ENCODE measurements around the gene AGTPBP1.
"Not testable (repeated sequence)": the region's sequence is repeated elsewhere in the genome, so short reads cannot be mapped to it uniquely, and the experiment has no call there.

The AGTPBP1 gene

GRCh38 chr9:85719411-85719810 is 22.3 kb downstream of the AGTPBP1 start:
- DNase-seq (ENCODE audit: low spot score) = not testable (repeated sequence)

DNA sequence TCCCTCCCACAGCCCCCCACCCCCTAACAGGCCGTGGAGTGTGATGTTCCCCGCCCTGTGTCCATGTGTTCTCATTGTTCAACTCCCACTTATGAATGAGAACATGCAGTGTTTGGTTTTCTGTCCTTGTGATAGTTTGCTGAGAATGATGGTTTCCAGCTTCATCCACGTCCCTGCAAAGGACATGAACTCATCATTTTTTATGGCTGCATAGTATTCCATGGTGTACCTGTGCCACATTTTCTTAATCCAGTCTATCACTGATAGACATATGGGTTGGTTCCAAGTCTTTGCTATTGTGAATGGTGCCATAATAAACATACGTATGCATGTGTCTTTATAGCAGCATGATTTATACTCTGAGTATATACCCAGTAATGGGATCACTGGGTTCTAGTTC is 23.9 kb downstream of the AGTPBP1 start:
- not testable (repeated sequence) for DNase-seq (ENCODE audit: low spot score)

- DNase-seq (ENCODE audit: low spot score) = no peak
These were observed 24.5 kb downstream of the AGTPBP1 start for GRCh38 chr9:85717220-85717619.

GRCh38 chr9:85716031-85716877 is 25.5 kb downstream of the AGTPBP1 start:
- no peak for DNase-seq (ENCODE audit: low spot score)

DNA sequence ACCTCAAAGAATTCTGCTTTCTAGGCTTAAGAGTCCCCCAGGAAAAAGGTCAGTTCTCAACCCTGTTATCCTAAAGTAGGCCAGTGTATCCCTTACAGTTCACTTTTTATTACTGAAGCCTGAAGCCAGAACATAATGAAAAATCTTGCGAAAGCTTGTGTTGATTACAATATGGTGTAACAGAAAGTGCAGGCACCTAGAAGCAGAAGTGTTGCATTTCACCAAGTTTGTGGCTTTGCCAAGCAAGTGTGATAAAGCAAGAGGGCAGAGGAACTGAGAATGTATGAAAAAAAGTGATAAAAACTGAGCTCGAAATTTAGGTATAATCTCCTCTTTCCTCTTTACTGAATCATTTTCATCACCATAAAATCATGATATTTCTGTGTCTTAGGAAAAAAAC is 26.2 kb downstream of the AGTPBP1 start:
- no peak for DNase-seq (ENCODE audit: low spot score)

DNA sequence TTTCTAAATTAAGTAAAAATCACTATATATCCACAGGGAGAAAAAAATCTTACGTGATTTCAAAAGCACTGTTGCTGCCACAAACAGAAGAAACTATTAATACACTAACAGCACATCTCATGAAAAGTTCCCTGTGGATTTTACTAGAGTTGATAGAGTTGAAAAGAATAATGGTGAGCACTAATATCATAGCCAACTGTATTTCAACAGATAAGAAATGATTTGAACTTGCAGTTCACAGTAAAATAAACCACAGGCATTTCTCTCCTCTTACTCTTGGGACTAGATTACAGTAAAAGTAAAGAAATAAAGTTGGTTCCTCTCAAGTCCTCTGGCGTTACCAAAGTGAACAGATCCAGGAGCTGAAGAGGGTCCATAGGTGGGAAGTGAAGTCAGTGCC is 27.9 kb downstream of the AGTPBP1 start:
- no peak for DNase-seq (ENCODE audit: low spot score)

GRCh38 chr9:85704744-85705143 is 37.0 kb downstream of the AGTPBP1 start:
- DNase-seq (ENCODE audit: low spot score) = no peak

DNA sequence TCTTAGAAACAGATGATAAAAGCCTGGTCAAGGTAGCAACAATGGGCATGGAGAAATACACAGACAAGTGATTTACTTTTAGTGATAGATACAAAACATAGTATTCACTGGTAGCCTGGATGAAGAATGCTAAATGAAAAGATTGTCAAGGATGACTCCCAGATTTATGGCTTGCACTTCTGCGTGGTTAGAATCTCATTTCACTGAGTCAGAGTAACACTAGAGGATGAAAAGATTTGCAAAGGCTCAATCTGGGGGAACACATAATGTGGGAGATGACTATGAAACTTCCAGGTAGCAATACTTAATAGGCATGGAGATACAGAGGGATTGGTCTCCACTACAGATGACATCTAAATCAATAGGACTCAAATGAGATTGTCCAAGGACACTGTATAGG is 38.4 kb downstream of the AGTPBP1 start:
- DNase-seq (ENCODE audit: low spot score) = no peak

- no peak for DNase-seq (ENCODE audit: low spot score)
These were observed 38.9 kb downstream of the AGTPBP1 start for GRCh38 chr9:85702726-85703289.

DNA sequence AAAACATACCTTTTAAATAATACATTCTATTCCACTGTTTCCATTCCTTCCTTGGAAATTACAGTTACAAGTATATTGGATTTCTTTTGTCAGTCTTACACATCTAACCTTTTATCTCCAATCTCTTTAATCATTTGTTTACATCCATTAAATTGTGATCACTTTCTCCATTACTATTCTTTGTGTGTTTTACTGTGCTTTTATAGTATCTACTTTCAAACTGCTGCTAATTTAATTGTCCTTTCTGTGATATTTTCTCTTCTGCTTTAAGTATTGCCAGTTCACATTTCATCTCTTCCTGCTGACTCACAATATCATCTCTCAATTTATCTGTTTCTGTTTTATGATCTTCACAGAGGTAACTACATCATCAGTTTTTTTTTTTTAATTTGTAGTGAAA is 39.6 kb downstream of the AGTPBP1 start:
- DNase-seq (ENCODE audit: low spot score) = no peak

GRCh38 chr9:85700330-85700729 is 41.4 kb downstream of the AGTPBP1 start:
- no peak for DNase-seq (ENCODE audit: low spot score)

- DNase-seq (ENCODE audit: low spot score) = no peak
These were observed 53.4 kb downstream of the AGTPBP1 start for GRCh38 chr9:85688361-85688760.

GRCh38 chr9:85685081-85685480 is 56.7 kb downstream of the AGTPBP1 start:
- DNase-seq (ENCODE audit: low spot score) = no peak

DNA sequence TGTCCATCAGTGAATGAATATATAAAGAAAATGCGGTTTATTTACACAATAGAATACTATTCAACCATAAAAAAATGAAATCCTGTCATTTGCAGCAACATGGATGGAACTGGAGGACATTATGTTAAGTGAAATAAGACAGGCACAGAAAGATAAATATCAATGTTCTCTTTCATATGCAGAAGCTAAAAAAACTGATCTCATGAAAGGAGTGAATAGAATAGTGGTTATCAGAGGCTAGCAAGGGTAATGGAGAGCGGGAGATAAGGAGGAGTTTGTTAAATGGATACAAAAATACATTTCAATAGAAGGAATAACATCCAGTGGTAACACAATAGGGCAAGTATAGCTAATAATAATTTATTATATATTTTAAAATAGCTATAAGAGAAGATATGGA is 65.0 kb downstream of the AGTPBP1 start:
- DNase-seq (ENCODE audit: low spot score) = no peak

GRCh38 chr9:85667374-85667773 is 74.4 kb downstream of the AGTPBP1 start:
- no peak for DNase-seq (ENCODE audit: low spot score)

- DNase-seq (ENCODE audit: low spot score) = no peak
These were observed 75.7 kb downstream of the AGTPBP1 start for GRCh38 chr9:85666086-85666485.

- no peak for DNase-seq (ENCODE audit: low spot score)
These were observed 79.2 kb downstream of the AGTPBP1 start for GRCh38 chr9:85662573-85662972.

GRCh38 chr9:85658716-85659115 is 83.0 kb downstream of the AGTPBP1 start:
- no peak for DNase-seq (ENCODE audit: low spot score)

- DNase-seq (ENCODE audit: low spot score) = no peak
These were observed 88.6 kb downstream of the AGTPBP1 start for GRCh38 chr9:85653153-85653552.

DNA sequence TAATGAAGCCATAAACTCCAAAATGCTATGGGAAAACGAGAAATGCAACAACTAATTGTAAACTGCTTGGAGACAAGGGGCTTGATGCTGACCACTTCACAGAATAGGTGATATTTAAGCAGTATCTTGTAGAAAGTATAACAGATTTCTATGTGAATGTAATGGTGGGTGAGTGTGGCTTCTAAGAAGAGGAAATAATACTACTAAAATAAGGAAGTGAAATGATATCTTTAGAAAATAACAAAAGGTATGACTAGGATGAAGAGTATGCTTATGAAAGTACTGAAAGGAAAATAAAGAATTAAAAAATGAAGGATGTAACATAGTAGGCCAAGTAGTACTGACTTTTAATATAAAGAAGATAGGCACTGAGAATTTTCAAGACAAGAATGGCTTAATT is 94.2 kb downstream of the AGTPBP1 start:
- DNase-seq (ENCODE audit: low spot score) = no peak

DNA sequence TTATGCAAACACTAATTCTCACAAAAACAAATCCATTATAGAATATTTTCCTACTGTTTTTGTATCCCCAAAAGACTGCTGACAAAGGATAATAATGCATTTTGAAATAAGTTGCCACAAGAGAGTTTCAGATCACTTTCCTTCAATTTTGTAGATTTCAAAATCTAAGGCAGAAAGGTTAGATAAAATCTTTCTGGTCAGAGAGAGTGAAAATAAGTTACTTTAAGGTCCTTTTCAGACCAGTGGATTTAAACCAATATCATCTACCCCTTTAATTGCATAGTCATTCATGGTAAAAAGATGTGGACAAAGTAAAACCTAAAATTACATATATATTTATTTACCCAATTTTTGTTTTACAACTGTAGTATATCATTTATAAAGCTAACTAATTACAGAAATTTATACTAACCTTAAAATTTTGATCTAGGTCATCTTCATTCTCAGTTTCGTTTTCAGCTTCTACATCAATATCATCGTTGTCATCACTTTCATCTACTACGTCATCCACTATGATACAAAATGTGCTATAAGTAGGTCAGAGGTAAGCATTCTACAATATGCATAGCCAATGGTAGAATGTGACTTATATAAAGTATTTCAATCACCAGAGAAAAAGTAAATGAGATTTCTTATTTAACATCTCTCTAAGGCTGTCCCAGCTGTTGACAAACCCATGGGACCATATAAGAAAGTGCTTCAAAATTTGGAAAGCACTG is 95.7 kb downstream of the AGTPBP1 start:
- no peak for DNase-seq (ENCODE audit: low spot score)

- DNase-seq (ENCODE audit: low spot score) = no peak
These were observed 101.3 kb downstream of the AGTPBP1 start for GRCh38 chr9:85640425-85640824.

- no peak for DNase-seq (ENCODE audit: low spot score)
These were observed 102.0 kb downstream of the AGTPBP1 start for GRCh38 chr9:85639675-85640186.
